GM12878 (cell line): ENCODE measurements around the gene SEMA4A. TPM values are rescaled to one million over a fixed set of nuclear protein-coding genes. Genes with fewer than 3 reads are reported as not detected.

Source experiments
- ATAC-seq: fragments of 200-7000 bp; cut with Tn5 transposase; 3 replicates; pipeline ENCODE4 v1.9.1; 2020; ENCODE audit warnings: mild to moderate bottlenecking, moderate library complexity
- BruUV-seq: library from RNA; stranded (reverse); fragments of 400-500 nt; replicated peaks from 2 replicates; lab custom pipeline; 2021; lab: Mats Ljungman, UMichigan
- CTCF ChIA-PET: fragments of 300-600 bp; sonication (Branson Sonifier 250); formaldehyde crosslinking; extraction: SDS; loops from one replicate; lab custom pipeline; 2021; ENCODE audit warnings: inconsistent platforms; lab: Yijun Ruan, JAX
- POLR2A ChIA-PET: fragments of 350-600 bp; formaldehyde crosslinking; extraction: SDS; loops from one replicate; lab custom pipeline; 2021; ENCODE audit warnings: inconsistent platforms; lab: Charles Lee
- RAD21 ChIA-PET: fragments of 300-600 bp; sonication (Branson Sonifier 250); formaldehyde crosslinking; loops from one replicate; lab custom pipeline; 2023; ENCODE audit warnings: antibody characterized with exemption; ENCODE audit not compliant: unreplicated experiment; lab: Charles Lee
- SMC1A ChIA-PET: fragments of 300-600 bp; sonication (Branson Sonifier 250); formaldehyde crosslinking; loops from one replicate; lab custom pipeline; 2023; ENCODE audit not compliant: unreplicated experiment, uncharacterized antibody; lab: Charles Lee
- DNase-seq: peaks from one replicate; pipeline ENCODE4 v3.0.0-alpha.2; 2011; ENCODE audit warnings: low read depth, low spot score
- FAIRE-seq: peaks from 3 replicates; lab custom pipeline; 2011; peaks lifted over from hg19 to GRCh38; lab: Jason Lieb, UNC
- H2AFZ ChIP-seq: 2 replicates; pipeline ENCODE4 v1.6.0; 2011; ENCODE audit warnings: low read depth, low read length, control low read depth; ENCODE audit not compliant: control insufficient read depth
- H3K27ac ChIP-seq: 2 replicates; pipeline ENCODE4 v1.5.1; 2011; ENCODE audit warnings: control low read depth; ENCODE audit not compliant: control insufficient read depth, insufficient read depth
- H3K27me3 ChIP-seq, 2 experiments: replicated peaks in 1 of 2; 2 replicates each; pipeline versions ENCODE4 v1.6.0 to v1.6.1; 2011; ENCODE audit warnings: low read length in 1 of 2; ENCODE audit not compliant: control insufficient read depth in 2 of 2, insufficient read depth in 2 of 2
- H3K36me3 ChIP-seq, 2 experiments: 2 replicates each; pipeline ENCODE4 v1.5.1; 2011; ENCODE audit warnings: low read length in 1 of 2; ENCODE audit not compliant: control insufficient read depth in 2 of 2, insufficient read depth in 2 of 2
- H3K4me1 ChIP-seq: 2 replicates; pipeline ENCODE4 v1.6.1; 2011; ENCODE audit warnings: mild to moderate bottlenecking, low read length, moderate library complexity, mixed read lengths; ENCODE audit not compliant: control insufficient read depth, insufficient read depth
- H3K4me2 ChIP-seq: 2 replicates; pipeline ENCODE4 v1.6.0; 2011; ENCODE audit warnings: control low read depth; ENCODE audit not compliant: control insufficient read depth, insufficient read depth
- H3K4me3 ChIP-seq: fragments of 200-600 bp; sonication (generic); 2 replicates; pipeline ENCODE4 v1.5.1; 2016
- H3K79me2 ChIP-seq: 2 replicates; pipeline ENCODE4 v1.6.0; 2011; ENCODE audit warnings: low read length; ENCODE audit not compliant: control insufficient read depth, insufficient read depth
- H3K9ac ChIP-seq: 2 replicates; pipeline ENCODE4 v1.8.0; 2011; ENCODE audit warnings: low read length, control low read depth, mixed read lengths; ENCODE audit not compliant: control insufficient read depth, insufficient read depth
- H3K9me3 ChIP-seq: replicated peaks from 3 replicates; pipeline ENCODE4 v1.5.1; 2011; ENCODE audit warnings: mild to moderate bottlenecking, low read length; ENCODE audit not compliant: control insufficient read depth, insufficient read depth
- H4K20me1 ChIP-seq: 2 replicates; pipeline ENCODE4 v1.6.0; 2011; ENCODE audit not compliant: control insufficient read depth, insufficient read depth
- BHLHE40 ChIP-seq, 2 experiments: fragments of 450-650 bp in 1 of 2; IDR thresholded peaks; 2 replicates each; pipeline ENCODE4 v1.6.1; 2011 to 2017; ENCODE audit warnings: low read depth in 2 of 2, borderline replicate concordance in 1 of 2, improper control_type of control experiment in 1 of 2, low read length in 1 of 2, mild to moderate bottlenecking in 1 of 2
- BMI1 ChIP-seq: fragments of 450-650 bp; IDR thresholded peaks from 2 replicates; pipeline ENCODE4 v1.6.1; 2016; ENCODE audit warnings: mild to moderate bottlenecking, moderate library complexity, borderline replicate concordance
- CREB1 ChIP-seq: IDR thresholded peaks from 2 replicates; pipeline ENCODE4 v1.6.1; 2012; ENCODE audit warnings: low read depth, mild to moderate bottlenecking, inconsistent platforms
- DPF2 ChIP-seq: fragments of 450-650 bp; IDR thresholded peaks from 2 replicates; pipeline ENCODE4 v1.6.1; 2017; ENCODE audit warnings: mild to moderate bottlenecking
- EED ChIP-seq: sonication (generic); IDR thresholded peaks from 2 replicates; pipeline ENCODE4 v1.6.1; 2016; ENCODE audit warnings: antibody characterized with exemption, low read depth
- EZH2 ChIP-seq: IDR thresholded peaks from 2 replicates; pipeline ENCODE4 v1.6.1; 2012; ENCODE audit warnings: low read depth, mild to moderate bottlenecking, control low read depth, inconsistent platforms, low read length, borderline replicate concordance; ENCODE audit not compliant: control insufficient read depth
- GATAD2B ChIP-seq: fragments of 450-650 bp; conservative IDR thresholded peaks from 2 replicates; pipeline ENCODE4 v1.6.1; 2017; ENCODE audit warnings: low read depth, mild to moderate bottlenecking, moderate library complexity
- IKZF1 ChIP-seq: fragments of 450-650 bp; conservative IDR thresholded peaks from 2 replicates; pipeline ENCODE4 v1.6.1; 2017; ENCODE audit warnings: antibody characterized with exemption, mild to moderate bottlenecking
- IKZF2 ChIP-seq, 2 experiments: fragments of 450-650 bp; IDR thresholded peaks; 2 replicates each; pipeline ENCODE4 v1.6.1; 2017; ENCODE audit warnings: mild to moderate bottlenecking in 2 of 2, moderate library complexity in 2 of 2
- IRF3 ChIP-seq: fragments of 450-650 bp; IDR thresholded peaks from 2 replicates; pipeline ENCODE4 v1.6.1; 2014; ENCODE audit warnings: mild to moderate bottlenecking
- IRF4 ChIP-seq: IDR thresholded peaks from 2 replicates; pipeline ENCODE4 v1.6.1; 2011; ENCODE audit warnings: low read depth, low read length
- MEF2B ChIP-seq: fragments of 450-650 bp; IDR thresholded peaks from 2 replicates; pipeline ENCODE4 v1.6.1; 2018; ENCODE audit warnings: mild to moderate bottlenecking, moderate library complexity; ENCODE audit not compliant: partially characterized antibody, poor library complexity, severe bottlenecking
- PAX5 ChIP-seq: IDR thresholded peaks from 2 replicates; pipeline ENCODE4 v1.6.1; 2011; ENCODE audit warnings: low read depth, low read length, borderline replicate concordance
- RAD21 ChIP-seq: IDR thresholded peaks from 2 replicates; pipeline ENCODE4 v1.6.1; 2011; ENCODE audit warnings: mild to moderate bottlenecking, low read depth, low read length, moderate library complexity; ENCODE audit not compliant: insufficient read depth
- RELB ChIP-seq: fragments of 450-650 bp; IDR thresholded peaks from 2 replicates; pipeline ENCODE4 v1.6.1; 2017; ENCODE audit warnings: low read depth, mild to moderate bottlenecking, moderate library complexity
- SMC3 ChIP-seq: IDR thresholded peaks from 2 replicates; pipeline ENCODE4 v1.6.1; 2011; ENCODE audit warnings: low read length, improper control_type of control experiment, borderline replicate concordance
- SREBF2 ChIP-seq: IDR thresholded peaks from 2 replicates; pipeline ENCODE4 v1.6.1; 2012; ENCODE audit warnings: mild to moderate bottlenecking, low read length
- TCF12 ChIP-seq: IDR thresholded peaks from 2 replicates; pipeline ENCODE4 v1.6.1; 2011; ENCODE audit warnings: low read depth, mild to moderate bottlenecking, low read length
- TCF7 ChIP-seq: IDR thresholded peaks from 2 replicates; pipeline ENCODE4 v1.6.1; 2014; ENCODE audit warnings: antibody characterized with exemption, borderline replicate concordance
- WGBS: methylation state at CpG from one replicate; pipeline ENCODE4 v1.1.6; 2016; ENCODE audit warnings: low lambda C conversion rate; ENCODE audit not compliant: insufficient replicate concordance, insufficient coverage; ENCODE audit errors: missing lambda C conversion rate; 5-methylcytosine and 5-hydroxymethylcytosine counted together
- in situ Hi-C: fragments of 300-500 bp; cut with MboI; formaldehyde crosslinking; loops from 9 replicates; pipeline ENCODE4 v1.14.3; 2018; ENCODE audit warnings: mixed read lengths
- intact Hi-C: fragments of 100-400 bp; cut with micrococcal nuclease; formaldehyde crosslinking; loops from one replicate; pipeline ENCODE4 v1.14.2; 2022; ENCODE audit not compliant: unreplicated experiment
- polyA plus RNA-seq, 11 experiments: library from polyadenylated mRNA; depleted of rRNA in 4 of 11; unstranded in 6 of 11; stranded (reverse) in 5 of 11; fragments of >200 nt; fragmentation: Nextera tagmentation in 4 of 11; fragmentation: Illumina TruSeq in 1 of 11; extraction: Ambion mirVana in 4 of 11; extraction: Trizol in 1 of 11; gene quantifications; 1 replicate in 1 of 11; 2 replicates in 10 of 11; pipeline versions ENCODE4 v1.2.1 to v1.2.3, GENCODE V29; 2011 to 2016; ENCODE audit warnings: inconsistent platforms in 2 of 11, missing spikeins in 2 of 11, low read depth in 1 of 11
- total RNA-seq, 4 experiments: library from RNA; depleted of rRNA in 3 of 4; stranded (reverse); fragments of >200 nt in 3 of 4; fragmentation: Illumina TruSeq in 1 of 4; extraction: Trizol in 1 of 4; gene quantifications; 2 replicates each; pipeline versions ENCODE4 v1.2.1 to v1.2.3, GENCODE V29; 2013 to 2021

The SEMA4A gene
- total and polyA plus RNA-seq, 10 of the 15 experiments (the other 5 are each of a cell fraction or from before 2014, with no cell fraction given) = 2.6 to 64.2 (median 32.8) TPM

GRCh38 chr1:156129687-156130577 is 23.5 kb upstream of the SEMA4A start:
- peaks cover 30% of the 10 kb centered on the region for H3K79me2 ChIP-seq
- no peaks in the 10 kb centered on the region for H3K27me3 ChIP-seq
- no peak overlapping the region for H3K4me3 ChIP-seq
- intact Hi-C loops (loop anchor here (1.0 kb wide), 2 partner anchors 34 to 40 kb away; no protein-coding TSS in a partner anchor), in situ Hi-C loops (loop anchor here (5.0 kb wide), 1 partner anchor 38 kb away; no protein-coding TSS in a partner anchor)
- peaks cover 47% of the 10 kb centered on the region for H3K4me1 ChIP-seq
- H3K9ac ChIP-seq = peak overlapping the region; percentile 32
- SMC1A ChIA-PET = interaction anchor here (0.7 to 23.6 kb wide), 17 partner anchors 13 to 313 kb away, joined by 3 to 874 read pairs (median 5); partner anchors contain the start of genes LMNA and MEX3A
- CTCF ChIA-PET = interaction anchor here (0.7 to 25.7 kb wide), 23 partner anchors 10 to 192 kb away, joined by 3 to 1294 read pairs (median 7); partner anchors contain the start of genes LMNA and SMG5
- H3K9me3 ChIP-seq = no peaks in the 10 kb centered on the region
- FAIRE-seq = peak; percentile 84
- POLR2A ChIA-PET = interaction anchor here (0.5 to 7.0 kb wide), 9 partner anchors 8 to 153 kb away, joined by 3 to 89 read pairs (median 4); partner anchors contain the start of genes LMNA and SMG5
- no peak for DNase-seq
- no TSS peak for BruUV-seq
- H4K20me1 ChIP-seq = no peaks in the 10 kb centered on the region
- H3K27ac ChIP-seq = peak overlapping the region; percentile 56
- ATAC-seq = peak; percentile 29
- WGBS = 48% methylated on average over 7 of the region's 7 CpGs
- H3K4me2 ChIP-seq = no peak overlapping the region; the same call in none of the 2 replicates
- RAD21 ChIA-PET = interaction anchor here (0.8 to 22.2 kb wide), 12 partner anchors 12 to 192 kb away, joined by 3 to 695 read pairs (median 4); partner anchors contain the start of genes ARHGEF2 and LMNA
- H2AFZ ChIP-seq = no peak overlapping the region
- H3K36me3 ChIP-seq = peaks cover 0 to 12% of the 10 kb centered on the region in 2 experiments; a peak in 2 of 4 replicates
- TF ChIP-seq EZH2 (no peak), RAD21 (peak; percentile 96), CREB1 (no peak), TCF12 (no peak), MEF2B (peak; percentile 40), IKZF1 (peak; percentile 62), RELB (0 out of 2 replicates have a peak, but pooled peaks have one; percentile 58), TCF7 (no peak), BMI1 (no peak), GATAD2B (no peak), SMC3 (peak; percentile 99), DPF2 (peak; percentile 41; the same call in 1 of the 2 replicates), IRF4 (peak; percentile 34; the same call in 1 of the 2 replicates), EED (peak; percentile 49; the same call in 1 of the 2 replicates), IRF3 (0 out of 2 replicates have a peak, but pooled peaks have one; percentile 36), IKZF2 (IDR thresholded peaks at IDR 0.05) (peak; percentile 70 to 77), BHLHE40 (IDR thresholded peaks at IDR 0.05; ENCODE audit: borderline replicate concordance in 1 of 2, low read depth in 2 of 2, low read length in 1 of 2) (peak; percentile 32 to 54; a peak in 2 of 4 replicates), SREBF2 (no peak), PAX5 (no peak)
